Spinal cord (tissue), 10 donors: ENCODE measurements around the gene IMMT. TPM values are rescaled to one million over a fixed set of nuclear protein-coding genes. Genes with fewer than 3 reads are reported as not detected.

ENCODE experiments used
- DNase-seq, 6 donors: peaks; one replicate each; pipeline versions ENCODE4 v3.0.0 to v3.0.0-alpha.2; 2013 to 2015; ENCODE audit warnings: low spot score in 6 of 6, low read depth in 4 of 6
- H3K27ac ChIP-seq: one replicate; pipeline ENCODE4 v1.5.1; 2013; ENCODE audit warnings: low read depth, low read length, control low read depth
- H3K27me3 ChIP-seq: one replicate; pipeline ENCODE4 v1.6.1; 2013; ENCODE audit warnings: low read length; ENCODE audit not compliant: control insufficient read depth, insufficient read depth
- H3K36me3 ChIP-seq: one replicate; pipeline ENCODE4 v1.6.1; 2013; ENCODE audit warnings: low read length; ENCODE audit not compliant: control insufficient read depth, insufficient read depth
- H3K4me1 ChIP-seq: one replicate; pipeline ENCODE4 v1.6.1; 2013; ENCODE audit warnings: low read length; ENCODE audit not compliant: control insufficient read depth, insufficient read depth
- H3K4me3 ChIP-seq: one replicate; pipeline ENCODE4 v1.5.1; 2013; ENCODE audit warnings: low read depth, low read length, control low read depth
- H3K9me3 ChIP-seq: one replicate; pipeline ENCODE4 v1.6.1; 2013; ENCODE audit warnings: low read length; ENCODE audit not compliant: control insufficient read depth, insufficient read depth
- WGBS: methylation state at CpG from one replicate; pipeline ENCODE4 v1.1.5; 2013; ENCODE audit warnings: missing lambda C conversion rate; ENCODE audit not compliant: insufficient coverage; 5-methylcytosine and 5-hydroxymethylcytosine counted together
- polyA plus RNA-seq, 2 donors: library from polyadenylated mRNA; unstranded; fragments of 120-200 nt; gene quantifications; one replicate each; pipeline ENCODE4 v1.2.1, GENCODE V29; 2013; ENCODE audit not compliant: insufficient read length in 2 of 2
- total RNA-seq, 2 donors: library from RNA; depleted of rRNA in 1 of 2; stranded (reverse); fragments of 120-200 nt in 1 of 2; fragments of >200 nt in 1 of 2; gene quantifications; one replicate each; pipeline versions ENCODE4 v1.2.3 to v1.2.4, GENCODE V29; 2013 to 2014
- donor health status: healthy.

The IMMT gene
- total and polyA plus RNA-seq, 4 donors, result 58.1 to 87.8 (median 76.9) TPM

DNA sequence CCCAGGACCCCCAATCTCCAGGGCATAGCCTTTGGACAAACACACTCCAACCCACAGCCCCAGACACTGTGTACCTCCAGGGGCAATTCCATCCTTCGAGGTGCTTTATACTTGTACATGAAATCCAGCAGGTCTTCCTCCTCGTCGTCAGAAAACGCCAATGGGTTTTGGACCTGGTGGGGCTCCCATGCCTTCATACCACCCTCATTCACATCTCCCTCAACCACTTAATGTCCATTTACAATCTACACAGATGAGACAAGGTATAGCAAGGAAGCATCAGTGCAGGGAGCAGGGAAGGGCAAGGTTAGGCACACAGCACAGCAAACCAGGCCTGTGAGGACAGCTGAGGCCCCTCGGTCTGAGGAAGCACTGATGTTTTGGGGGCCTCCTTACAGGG is 24.6 kb upstream of the IMMT start:
- DNase-seq, result no peak
- 86% methylated on average over 1 of the region's 5 CpGs for WGBS
- no peak overlapping the region for H3K27ac ChIP-seq

DNA sequence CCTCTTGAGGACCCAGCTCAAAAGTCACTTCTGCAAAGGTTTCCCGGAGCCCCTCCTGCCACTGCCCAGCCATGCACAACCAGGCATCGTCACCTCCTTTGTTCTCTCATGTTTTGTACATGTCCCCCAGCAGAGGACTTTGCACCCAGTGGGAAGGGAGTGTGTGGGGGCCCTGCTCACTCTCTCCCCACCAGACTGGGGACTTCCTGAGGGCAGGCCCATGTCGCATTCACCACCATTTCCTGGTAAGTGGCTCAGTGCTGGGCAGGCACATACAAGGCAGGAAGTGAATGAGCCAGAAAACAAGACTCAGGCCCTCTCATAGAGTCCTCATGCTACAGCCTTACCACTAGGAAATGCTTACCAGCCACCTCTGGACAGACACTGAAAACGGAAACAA is 22.9 kb upstream of the IMMT start:
- H3K4me3 ChIP-seq, result no peak overlapping the region
- no peaks in the 10 kb centered on the region for H3K27me3 ChIP-seq
- H3K9me3 ChIP-seq, result no peaks in the 10 kb centered on the region
- peaks cover 16% of the 10 kb centered on the region for H3K36me3 ChIP-seq
- peaks cover 15% of the 10 kb centered on the region for H3K4me1 ChIP-seq
- WGBS, result 80% methylated on average over 3 of the region's 4 CpGs
- no peak overlapping the region for H3K27ac ChIP-seq
- no peak for DNase-seq

More for the DNA sequence above, 24.6 kb upstream of the IMMT start:
- Histone ChIP-seq H3K9me3 (no peaks in the 10 kb centered on the region), H3K4me1 (peaks cover 31% of the 10 kb centered on the region), H3K27me3 (no peaks in the 10 kb centered on the region), H3K36me3 (peaks cover 13% of the 10 kb centered on the region), H3K4me3 (no peak overlapping the region)

DNA sequence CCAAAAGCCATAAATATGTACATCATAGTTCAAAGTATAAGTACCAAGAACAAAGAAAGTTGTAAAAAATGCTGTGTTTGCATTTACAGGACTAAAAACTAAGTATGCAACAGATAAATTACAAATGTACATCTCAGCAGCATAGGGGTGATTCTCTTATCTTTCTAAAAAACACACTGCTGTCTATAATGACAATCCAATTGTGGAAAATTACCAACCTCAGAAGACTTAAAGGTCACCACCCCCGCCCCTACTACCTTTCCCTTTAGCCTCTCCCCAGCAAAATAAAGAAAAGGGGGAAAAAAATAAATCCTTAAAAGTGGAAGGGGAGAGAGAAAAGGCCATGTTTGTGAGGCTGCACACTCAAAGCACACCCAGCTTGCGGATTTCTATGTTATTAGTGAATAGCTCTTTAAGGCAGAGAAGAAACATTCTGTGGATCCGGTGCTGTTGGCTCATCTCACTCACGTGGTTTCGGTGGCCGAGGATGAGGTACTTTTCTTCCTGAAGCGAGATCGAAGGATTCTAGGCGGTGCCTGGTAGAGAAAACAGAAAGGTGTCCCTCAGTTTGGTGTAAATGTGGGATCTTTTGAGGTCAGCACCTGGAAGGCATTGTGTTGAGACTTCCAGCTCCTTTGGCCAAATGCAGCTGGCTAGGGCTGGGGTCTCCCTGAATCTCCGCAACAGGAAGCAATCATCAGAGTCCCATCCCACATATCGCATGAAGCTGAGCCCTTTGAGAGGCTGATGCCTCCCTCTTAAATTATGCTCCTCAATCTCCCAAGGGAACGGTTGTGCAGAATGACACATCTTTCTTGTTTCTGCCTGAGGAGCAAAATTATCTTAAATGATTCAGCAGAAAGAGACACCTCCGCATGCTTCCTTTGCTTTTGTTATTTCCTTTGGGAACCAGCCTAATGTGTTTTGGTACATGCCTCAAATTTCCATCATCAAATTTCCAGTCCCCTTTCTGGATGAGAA is 21.6 kb upstream of the IMMT start:
- no peak for DNase-seq
- WGBS, result 68% methylated on average over 11 of the region's 13 CpGs
- H3K4me3 ChIP-seq, result no peak overlapping the region

DNA sequence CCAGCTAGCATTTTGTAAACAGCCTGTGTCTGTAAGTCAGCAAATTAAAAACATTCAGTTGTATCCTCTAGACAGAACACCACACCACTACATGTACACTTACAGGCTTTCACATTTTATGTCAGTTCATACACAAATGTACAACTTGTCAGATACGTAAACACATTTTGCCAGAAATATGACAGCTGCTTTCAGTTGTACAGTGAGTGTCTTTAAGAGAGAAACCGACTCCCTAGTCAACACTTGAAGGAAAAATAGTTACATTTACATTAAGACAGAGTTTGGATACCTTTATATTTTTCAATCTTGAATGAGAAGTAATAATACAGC is 19.2 kb upstream of the IMMT start:
- Histone ChIP-seq H3K4me3 (no peak overlapping the region), H3K27ac (no peak overlapping the region), H3K36me3 (peaks cover 18% of the 10 kb centered on the region), H3K9me3 (no peaks in the 10 kb centered on the region), H3K27me3 (no peaks in the 10 kb centered on the region), H3K4me1 (peaks cover 3% of the 10 kb centered on the region)
- WGBS, result no CpG with 5 or more reads among the region's 2 CpGs
- DNase-seq, result no peak

More for the DNA sequence above, 21.6 kb upstream of the IMMT start:
- H3K36me3 ChIP-seq, result peaks cover 22% of the 10 kb centered on the region
- no peaks in the 10 kb centered on the region for H3K27me3 ChIP-seq
- peaks cover 10% of the 10 kb centered on the region for H3K4me1 ChIP-seq
- H3K9me3 ChIP-seq, result no peaks in the 10 kb centered on the region
- H3K27ac ChIP-seq, result no peak overlapping the region

DNA sequence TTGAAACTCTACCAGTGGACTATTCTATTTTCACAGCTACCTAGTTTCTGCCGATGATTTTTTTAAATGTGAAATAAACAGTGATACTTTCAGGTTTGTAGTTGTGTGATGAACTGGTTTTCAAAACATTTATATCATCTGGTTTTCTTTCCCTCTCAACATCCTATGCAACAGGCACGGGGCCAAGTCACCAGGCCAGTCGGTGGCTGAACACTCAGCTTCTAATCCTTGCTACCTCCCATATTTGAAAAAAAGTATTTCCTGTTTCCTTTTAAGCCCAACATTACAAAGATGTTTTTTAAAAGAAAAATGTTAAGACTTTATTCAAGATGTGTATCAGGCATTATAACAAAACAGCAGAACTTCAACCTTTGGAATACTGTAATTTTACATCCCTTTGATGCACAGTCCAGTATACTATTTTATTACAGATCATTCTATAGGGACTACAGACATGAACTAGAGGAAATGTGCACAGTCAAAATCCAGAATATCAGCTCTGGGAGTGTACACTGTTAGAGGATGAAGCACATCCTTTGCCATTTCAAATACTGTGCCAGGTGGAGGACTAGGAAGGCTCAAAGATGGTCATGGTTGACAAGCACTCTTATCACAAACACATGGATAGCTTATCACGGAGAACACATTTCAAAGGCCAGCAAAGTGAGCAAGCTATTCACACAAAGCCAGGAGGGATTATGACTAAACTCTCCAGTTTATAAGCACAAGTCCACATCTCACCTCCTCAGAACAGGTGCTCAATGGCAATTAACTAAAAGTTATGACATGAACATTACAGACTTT is 18.6 kb upstream of the IMMT start:
- H3K4me1 ChIP-seq, result peaks cover 3% of the 10 kb centered on the region
- 86% methylated on average over 1 of the region's 4 CpGs for WGBS
- H3K4me3 ChIP-seq, result no peak overlapping the region
- no peak overlapping the region for H3K27ac ChIP-seq
- no peaks in the 10 kb centered on the region for H3K27me3 ChIP-seq
- no peaks in the 10 kb centered on the region for H3K9me3 ChIP-seq
- no peak for DNase-seq
- peaks cover 17% of the 10 kb centered on the region for H3K36me3 ChIP-seq

DNA sequence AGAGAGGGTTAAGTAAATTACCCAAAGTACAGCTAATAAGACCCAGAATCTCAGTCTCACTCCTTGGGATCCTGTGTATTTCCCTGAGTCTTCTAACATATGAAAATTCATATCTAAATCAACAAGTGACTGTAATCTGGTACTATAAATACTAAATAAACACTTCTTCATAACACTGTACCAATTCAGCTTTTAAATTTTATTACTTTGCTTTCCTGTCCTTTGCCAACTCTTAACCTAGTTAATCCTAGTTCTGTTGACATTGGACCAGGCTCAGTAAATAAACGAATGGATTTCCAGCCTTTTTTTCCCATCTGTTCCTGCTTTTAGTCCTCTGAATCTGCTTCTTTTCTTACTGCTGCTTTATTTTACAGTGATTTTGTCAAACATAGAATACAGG is 17.8 kb upstream of the IMMT start:
- Histone ChIP-seq H3K36me3 (peaks cover 20% of the 10 kb centered on the region), H3K27me3 (no peaks in the 10 kb centered on the region), H3K4me1 (peaks cover 2% of the 10 kb centered on the region), H3K4me3 (no peak overlapping the region), H3K9me3 (no peaks in the 10 kb centered on the region), H3K27ac (no peak overlapping the region)
- 100% methylated on average over 1 of the region's 1 CpG for WGBS
- no peak for DNase-seq

DNA sequence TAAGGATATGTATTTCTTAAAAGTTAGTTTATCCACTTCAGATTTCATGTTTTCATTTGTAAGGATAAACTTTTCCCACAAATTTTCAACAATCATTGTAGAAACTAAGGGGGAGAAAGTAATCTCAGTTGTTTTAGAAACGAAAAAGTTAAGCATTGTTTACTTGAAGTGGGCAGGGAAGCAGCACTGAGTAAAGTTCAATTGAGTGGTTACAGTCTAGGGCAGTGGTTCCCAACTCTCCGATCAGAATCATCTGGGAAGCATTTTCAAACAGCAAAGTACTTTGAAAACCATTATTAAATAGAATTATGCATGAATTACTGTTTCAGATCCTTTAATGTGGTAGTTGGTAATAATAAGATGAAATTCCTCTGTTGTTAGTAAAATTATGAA is 16.5 kb upstream of the IMMT start:
- WGBS, result no CpG with 5 or more reads among the region's 2 CpGs

DNA sequence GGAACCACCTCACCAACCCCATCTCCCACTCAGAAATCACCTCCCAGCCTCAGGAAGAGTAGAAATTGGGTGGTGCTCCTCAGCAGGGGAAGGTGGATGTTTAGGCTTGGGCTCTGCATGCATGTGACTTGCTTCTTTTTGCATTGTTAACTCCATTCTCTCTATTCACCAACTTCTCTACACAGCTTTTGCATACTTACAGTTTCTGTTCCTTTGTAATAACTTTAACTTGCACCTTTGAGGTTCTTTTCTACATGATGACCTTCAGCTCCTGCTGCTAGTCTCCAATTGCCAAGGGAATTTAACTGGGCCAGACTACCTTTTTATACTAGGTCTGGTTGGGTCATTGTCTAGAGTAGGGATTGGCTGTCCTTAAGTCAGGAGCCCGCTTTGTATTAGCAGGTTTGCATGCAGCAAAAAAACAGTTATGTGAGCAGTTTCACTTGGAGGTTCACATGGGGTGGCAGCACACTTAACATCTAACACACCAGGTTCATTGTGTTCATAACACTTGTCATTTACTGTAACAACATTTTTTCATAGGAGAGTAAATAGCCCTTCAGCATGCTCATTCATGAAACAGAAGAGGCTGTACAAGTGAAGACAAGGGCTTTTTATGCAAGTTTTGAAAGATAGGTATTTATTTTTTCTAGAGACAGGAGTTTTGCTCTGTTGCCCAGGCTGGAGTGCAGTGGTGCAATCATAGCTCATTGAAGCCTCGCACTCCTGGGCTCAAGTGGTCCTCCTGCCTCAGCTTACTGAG is 16.0 kb upstream of the IMMT start:
- Histone ChIP-seq H3K27ac (no peak overlapping the region), H3K4me3 (no peak overlapping the region), H3K36me3 (peaks cover 33% of the 10 kb centered on the region), H3K4me1 (no peaks in the 10 kb centered on the region), H3K27me3 (no peaks in the 10 kb centered on the region), H3K9me3 (no peaks in the 10 kb centered on the region)
- DNase-seq, result no peak
- WGBS, result no CpG with 5 or more reads among the region's 2 CpGs

More for the DNA sequence above, 16.5 kb upstream of the IMMT start:
- H3K4me1 ChIP-seq, result no peaks in the 10 kb centered on the region
- no peak overlapping the region for H3K27ac ChIP-seq
- H3K27me3 ChIP-seq, result no peaks in the 10 kb centered on the region
- H3K9me3 ChIP-seq, result no peaks in the 10 kb centered on the region
- H3K36me3 ChIP-seq, result peaks cover 27% of the 10 kb centered on the region
- no peak for DNase-seq
- H3K4me3 ChIP-seq, result no peak overlapping the region

DNA sequence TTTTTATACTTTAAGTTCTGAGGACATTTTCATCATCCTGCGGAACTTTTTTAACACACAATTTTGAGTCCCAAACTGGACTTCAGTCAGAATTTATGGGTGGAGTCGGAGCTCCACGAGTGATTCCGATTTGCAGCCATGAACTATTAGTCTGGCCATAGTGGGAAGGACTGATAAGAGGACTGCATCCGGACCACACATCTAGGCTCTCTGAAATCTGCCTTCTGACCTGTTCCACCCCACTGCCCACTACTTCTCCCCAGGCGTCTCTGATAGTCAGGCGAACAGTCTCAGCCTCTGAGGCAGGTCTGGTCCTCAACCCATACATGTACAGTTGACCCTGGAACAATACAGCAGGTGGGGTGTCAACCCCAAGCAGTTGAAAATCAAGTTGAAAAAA is 9.2 kb upstream of the IMMT start:
- Histone ChIP-seq H3K4me1 (no peaks in the 10 kb centered on the region), H3K4me3 (no peak overlapping the region), H3K36me3 (peaks cover 22% of the 10 kb centered on the region), H3K27me3 (no peaks in the 10 kb centered on the region), H3K27ac (no peak overlapping the region), H3K9me3 (no peaks in the 10 kb centered on the region)
- no CpG with 5 or more reads among the region's 7 CpGs for WGBS
- DNase-seq, result no peak
